Endodermal cell (in vitro differentiated cells): ENCODE data around the gene ASXL2. TPM values are rescaled to one million over a fixed set of nuclear protein-coding genes. Genes with fewer than 3 reads are reported as not detected.

Experiments
- DNase-seq: peaks from one replicate; pipeline ENCODE4 v3.0.0-alpha.2; 2017
- H3K27ac ChIP-seq: 2 replicates; pipeline ENCODE4 v1.5.1; 2013; ENCODE audit warnings: mild to moderate bottlenecking, low read depth, low read length, moderate library complexity
- H3K27me3 ChIP-seq: 2 replicates; pipeline ENCODE4 v1.6.1; 2013; ENCODE audit warnings: mild to moderate bottlenecking, low read length, moderate library complexity; ENCODE audit not compliant: insufficient read depth, control insufficient read depth, poor library complexity, severe bottlenecking
- H3K36me3 ChIP-seq: 2 replicates; pipeline ENCODE4 v1.7.0; 2013; ENCODE audit warnings: mild to moderate bottlenecking, low read length, moderate library complexity; ENCODE audit not compliant: control insufficient read depth, insufficient read depth
- H3K4me1 ChIP-seq: one replicate; pipeline ENCODE4 v1.7.0; 2013; ENCODE audit warnings: low read length; ENCODE audit not compliant: control insufficient read depth, insufficient read depth
- H3K4me3 ChIP-seq: 2 replicates; pipeline ENCODE4 v1.5.1; 2013; ENCODE audit warnings: mild to moderate bottlenecking, low read length, moderate library complexity
- H3K9ac ChIP-seq: 2 replicates; pipeline ENCODE4 v1.6.1; 2013; ENCODE audit warnings: mild to moderate bottlenecking, low read length, moderate library complexity; ENCODE audit not compliant: poor library complexity, severe bottlenecking; ENCODE audit errors: extremely low read depth
- H3K9me3 ChIP-seq: 2 replicates; pipeline ENCODE4 v1.6.1; 2013; ENCODE audit warnings: mild to moderate bottlenecking, low read length, moderate library complexity; ENCODE audit not compliant: control insufficient read depth
- H3K27ac Mint-ChIP-seq: 2 replicates; pipeline ENCODE4 v1.8.0; 2020; ENCODE audit warnings: mixed read lengths
- H3K27me3 Mint-ChIP-seq: 2 replicates; pipeline ENCODE4 v1.8.0; 2021; ENCODE audit warnings: mild to moderate bottlenecking, mixed read lengths; ENCODE audit not compliant: insufficient read depth
- H3K36me3 Mint-ChIP-seq: 2 replicates; pipeline ENCODE4 v1.8.0; 2020; ENCODE audit warnings: low read depth, mixed read lengths
- H3K4me1 Mint-ChIP-seq: 2 replicates; pipeline ENCODE4 v1.8.0; 2020; ENCODE audit warnings: mixed read lengths
- H3K4me3 Mint-ChIP-seq: 2 replicates; pipeline ENCODE4 v1.8.0; 2020; ENCODE audit warnings: mild to moderate bottlenecking, moderate library complexity, mixed read lengths
- H3K9me3 Mint-ChIP-seq: 2 replicates; pipeline ENCODE4 v1.8.0; 2020; ENCODE audit warnings: mild to moderate bottlenecking, mixed read lengths
- WGBS, 2 experiments: methylation state at CpG; one replicate each; pipeline versions ENCODE4 v1.1.5 to v1.1.7; 2013; ENCODE audit warnings: missing lambda C conversion rate in 2 of 2, mixed read lengths in 1 of 2; ENCODE audit not compliant: insufficient coverage in 1 of 2, insufficient read length in 1 of 2; 5-methylcytosine and 5-hydroxymethylcytosine counted together
- total RNA-seq, 2 donors: library from RNA; stranded (reverse); fragmentation: NEBNext Ultra II Directional in 1 of 2; extraction: Animal tissue kit (Norgen Biotek cat#: 25700) in 1 of 2; gene quantifications; 2 replicates in 1 of 2; 3 replicates in 1 of 2; pipeline ENCODE4 v1.2.1, GENCODE V29; 2021
- TF ChIP-seq, protein P1 (sequence below): fragments of 200-600 bp; sonication (generic); conservative IDR thresholded peaks from 2 replicates; pipeline ENCODE4 v1.5.0; 2021; ENCODE audit warnings: antibody characterized with exemption, mild to moderate bottlenecking

Gene ASXL2
- total RNA-seq, 2 donors from 2014 or later = 33.2 to 41.7 TPM

DNA sequence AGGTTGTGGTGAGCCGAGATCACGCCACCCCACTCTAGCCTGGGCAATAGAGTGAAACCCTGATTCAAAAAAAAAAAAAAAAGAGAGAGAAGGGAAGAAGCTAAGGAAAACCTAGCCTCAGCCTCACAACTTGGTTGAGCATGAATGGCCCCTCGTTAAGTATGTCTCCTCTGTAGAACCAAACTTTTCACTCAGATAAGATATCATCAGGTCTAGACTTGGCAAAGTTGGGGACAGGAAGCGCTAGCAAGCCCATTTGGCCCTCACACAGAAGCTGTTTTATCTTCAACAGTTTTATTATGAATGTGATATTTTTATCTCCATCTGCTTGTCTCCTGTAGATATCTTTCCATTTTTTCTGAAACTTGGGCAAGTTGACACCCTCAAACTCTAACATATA is 3.5 kb upstream of the ASXL2 start:
- DNase-seq = no peak
- H3K4me3 Mint-ChIP-seq = no peak overlapping the region
- H3K4me3 ChIP-seq = no peak overlapping the region
- H3K27me3 Mint-ChIP-seq = peaks cover 26% of the 10 kb centered on the region
- no peaks in the 10 kb centered on the region for H3K36me3 ChIP-seq
- H3K9ac ChIP-seq = no peak overlapping the region
- TF ChIP-seq, protein P1, sequence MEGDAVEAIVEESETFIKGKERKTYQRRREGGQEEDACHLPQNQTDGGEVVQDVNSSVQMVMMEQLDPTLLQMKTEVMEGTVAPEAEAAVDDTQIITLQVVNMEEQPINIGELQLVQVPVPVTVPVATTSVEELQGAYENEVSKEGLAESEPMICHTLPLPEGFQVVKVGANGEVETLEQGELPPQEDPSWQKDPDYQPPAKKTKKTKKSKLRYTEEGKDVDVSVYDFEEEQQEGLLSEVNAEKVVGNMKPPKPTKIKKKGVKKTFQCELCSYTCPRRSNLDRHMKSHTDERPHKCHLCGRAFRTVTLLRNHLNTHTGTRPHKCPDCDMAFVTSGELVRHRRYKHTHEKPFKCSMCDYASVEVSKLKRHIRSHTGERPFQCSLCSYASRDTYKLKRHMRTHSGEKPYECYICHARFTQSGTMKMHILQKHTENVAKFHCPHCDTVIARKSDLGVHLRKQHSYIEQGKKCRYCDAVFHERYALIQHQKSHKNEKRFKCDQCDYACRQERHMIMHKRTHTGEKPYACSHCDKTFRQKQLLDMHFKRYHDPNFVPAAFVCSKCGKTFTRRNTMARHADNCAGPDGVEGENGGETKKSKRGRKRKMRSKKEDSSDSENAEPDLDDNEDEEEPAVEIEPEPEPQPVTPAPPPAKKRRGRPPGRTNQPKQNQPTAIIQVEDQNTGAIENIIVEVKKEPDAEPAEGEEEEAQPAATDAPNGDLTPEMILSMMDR = no peak
- no peak overlapping the region for H3K27ac Mint-ChIP-seq
- H3K4me1 ChIP-seq = no peaks in the 10 kb centered on the region
- H3K9me3 Mint-ChIP-seq = no peaks in the 10 kb centered on the region
- H3K36me3 Mint-ChIP-seq = no peaks in the 10 kb centered on the region
- peaks cover 4% of the 10 kb centered on the region for H3K27me3 ChIP-seq
- H3K4me1 Mint-ChIP-seq = peaks cover 7% of the 10 kb centered on the region
- no peaks in the 10 kb centered on the region for H3K9me3 ChIP-seq
- 95% methylated on average over 4 of the region's 4 CpGs; no CpG with 5 or more reads in 1 of the 2 experiments for WGBS, 2 experiments
- H3K27ac ChIP-seq = no peak overlapping the region

DNA sequence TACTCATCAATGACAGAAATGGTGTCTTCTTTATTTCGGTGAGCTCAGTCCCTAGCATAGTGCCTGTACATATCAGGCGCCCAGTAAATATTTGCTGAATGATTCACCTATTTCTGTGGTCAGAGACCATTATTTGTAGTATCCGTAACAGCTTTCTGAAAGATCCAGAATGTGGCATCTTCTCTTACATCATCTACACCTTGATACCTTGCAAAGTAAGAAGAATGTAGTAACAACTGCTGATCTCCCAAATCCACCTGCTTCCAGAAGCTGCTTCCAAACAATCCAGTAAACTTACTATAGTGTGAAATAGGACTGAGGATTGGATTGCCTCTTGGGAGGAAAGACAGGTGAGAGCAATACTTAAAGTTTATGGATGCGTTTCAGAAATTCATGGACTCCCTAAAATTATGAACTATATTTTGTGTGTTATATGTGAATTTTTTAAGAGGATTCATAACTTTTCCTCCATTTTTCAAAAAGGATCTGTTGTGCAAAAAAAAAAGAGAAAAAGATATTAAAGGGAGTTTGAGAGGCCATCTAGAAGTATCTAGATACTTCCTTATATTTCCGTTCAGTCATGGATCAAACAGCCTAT is 945 bp upstream of the ASXL2 start:
- H3K4me3 Mint-ChIP-seq = peak overlapping the region; percentile 95
- peaks cover 4% of the 10 kb centered on the region for H3K36me3 Mint-ChIP-seq
- no peaks in the 10 kb centered on the region for H3K9me3 Mint-ChIP-seq
- peaks cover 8% of the 10 kb centered on the region for H3K36me3 ChIP-seq
- WGBS, 2 experiments = 91% methylated on average over 3 to 5 of the region's 5 CpGs
- H3K9me3 ChIP-seq = no peaks in the 10 kb centered on the region
- no peak overlapping the region for H3K27ac ChIP-seq
- H3K4me3 ChIP-seq = peak overlapping the region; percentile 85
- peaks cover 24% of the 10 kb centered on the region for H3K27me3 Mint-ChIP-seq
- H3K9ac ChIP-seq = peak overlapping the region; percentile 33
- H3K27me3 ChIP-seq = peaks cover 4% of the 10 kb centered on the region
- no peak for DNase-seq
- peak overlapping the region; percentile 95 for H3K27ac Mint-ChIP-seq
- no peaks in the 10 kb centered on the region for H3K4me1 ChIP-seq
- peaks cover 10% of the 10 kb centered on the region for H3K4me1 Mint-ChIP-seq
- TF ChIP-seq, protein P1 = no peak

DNA sequence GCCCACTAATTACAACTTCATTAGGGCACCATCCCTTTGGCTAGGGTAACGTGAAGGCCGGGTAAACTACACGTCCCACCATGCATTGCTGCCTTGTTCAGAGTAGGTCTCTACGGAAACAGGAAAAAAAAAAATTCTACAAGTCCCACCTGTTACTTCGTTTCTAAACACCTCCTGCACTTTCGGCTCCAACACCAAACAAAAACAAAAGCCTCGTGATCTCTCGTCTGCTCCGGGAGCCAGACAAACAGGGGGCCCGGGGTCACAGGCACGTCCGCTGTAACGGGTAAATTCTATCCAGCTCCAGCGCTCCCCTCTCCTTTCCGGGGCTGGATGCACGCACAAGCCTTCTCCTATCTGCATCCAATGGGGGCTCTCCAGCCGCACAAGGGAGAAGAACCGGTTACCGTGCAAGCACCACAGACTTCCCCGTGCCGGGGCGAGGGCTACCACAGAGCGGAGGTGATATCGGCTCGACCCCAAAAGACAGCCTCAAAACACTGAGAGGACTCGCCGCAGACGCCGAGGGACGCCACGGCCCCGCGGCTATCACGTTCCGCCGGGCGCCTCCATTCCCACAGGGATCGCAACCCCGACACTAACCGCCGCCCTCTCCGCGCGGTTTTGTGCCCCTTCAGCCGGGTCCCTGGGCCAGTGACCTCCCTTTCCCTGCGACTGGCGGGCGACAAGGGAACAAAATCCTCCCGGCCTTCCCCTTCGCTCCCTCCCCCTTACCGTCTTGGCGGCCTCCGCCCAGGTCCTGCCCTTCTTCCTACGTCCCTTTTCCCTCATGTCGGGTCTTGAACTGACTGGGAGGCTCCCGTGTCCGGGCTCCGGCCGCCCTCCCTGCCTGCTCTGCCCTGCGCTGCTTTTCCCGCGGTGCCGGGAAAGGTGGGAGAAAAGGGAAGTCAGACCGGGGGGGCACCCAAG is 591 bp downstream of the ASXL2 start:
- 0% methylated on average over 20 to 64 of the region's 64 CpGs for WGBS, 2 experiments

More for the DNA sequence above, 591 bp downstream of the ASXL2 start:
- Histone ChIP-seq H3K27me3 (peaks cover 4% of the 10 kb centered on the region), H3K4me3 (peak overlapping the region; percentile 87), H3K4me1 (no peaks in the 10 kb centered on the region), H3K9me3 (no peaks in the 10 kb centered on the region), H3K27ac (peak overlapping the region; percentile 80), H3K36me3 (peaks cover 16% of the 10 kb centered on the region), H3K9ac (peak overlapping the region; percentile 94)
- Mint-ChIP-seq H3K9me3 (no peaks in the 10 kb centered on the region), H3K36me3 (peaks cover 7% of the 10 kb centered on the region), H3K4me3 (peak overlapping the region; percentile 95), H3K4me1 (peaks cover 10% of the 10 kb centered on the region), H3K27ac (peak overlapping the region; percentile 99), H3K27me3 (peaks cover 17% of the 10 kb centered on the region)
- DNase-seq = peak; percentile 81
- TF ChIP-seq, protein P1 = no peak
